CD4-positive, alpha-beta T cell treated with Interleukin-4 for 4 hours (primary cell): Measurements from ENCODE around the gene CHST11.

ENCODE experiments used
- DNase-seq: peaks from one replicate; pipeline ENCODE4 v3.0.0-alpha.2; 2020

Gene CHST11

DNA sequence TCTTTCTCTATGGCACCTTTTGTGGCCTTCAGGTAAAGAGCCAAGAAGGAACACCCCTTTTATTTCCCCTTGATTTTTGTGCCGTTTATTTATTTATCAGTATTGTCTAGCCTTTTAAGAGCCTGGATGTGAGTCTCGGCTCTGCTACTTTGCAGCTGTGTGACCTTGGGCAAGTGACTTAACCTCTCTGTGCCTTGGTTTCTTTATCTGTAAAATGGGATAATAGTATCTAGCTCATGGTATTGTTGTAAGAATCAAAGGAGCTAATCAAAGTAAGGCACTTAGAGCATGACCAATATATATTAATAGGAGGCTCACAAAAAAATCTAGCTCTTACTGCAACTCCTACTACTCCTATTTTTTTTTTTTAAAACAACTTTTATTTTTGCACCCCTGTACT is 179.7 kb downstream of the CHST11 start:
- DNase-seq: no peak

DNA sequence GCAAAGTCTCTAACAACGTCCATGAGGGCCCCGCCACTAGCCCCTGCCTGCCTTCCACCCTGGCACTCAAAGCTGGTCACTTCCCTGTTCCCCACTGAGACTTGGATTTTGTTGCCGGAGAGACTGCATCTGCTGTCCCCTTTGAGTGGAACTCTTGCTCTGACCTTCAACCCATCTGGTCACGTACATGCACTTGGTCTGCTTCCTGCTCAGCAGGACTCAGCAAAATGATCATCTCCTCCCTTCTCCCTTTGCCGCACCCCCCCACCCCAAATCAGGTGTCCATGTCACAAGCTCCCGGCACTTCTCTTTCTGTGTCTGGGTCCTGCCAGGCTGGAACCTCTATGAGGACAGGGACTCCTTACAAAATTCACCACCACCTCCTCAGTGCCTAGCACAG is 180.9 kb downstream of the CHST11 start:
- DNase-seq: no peak

DNA sequence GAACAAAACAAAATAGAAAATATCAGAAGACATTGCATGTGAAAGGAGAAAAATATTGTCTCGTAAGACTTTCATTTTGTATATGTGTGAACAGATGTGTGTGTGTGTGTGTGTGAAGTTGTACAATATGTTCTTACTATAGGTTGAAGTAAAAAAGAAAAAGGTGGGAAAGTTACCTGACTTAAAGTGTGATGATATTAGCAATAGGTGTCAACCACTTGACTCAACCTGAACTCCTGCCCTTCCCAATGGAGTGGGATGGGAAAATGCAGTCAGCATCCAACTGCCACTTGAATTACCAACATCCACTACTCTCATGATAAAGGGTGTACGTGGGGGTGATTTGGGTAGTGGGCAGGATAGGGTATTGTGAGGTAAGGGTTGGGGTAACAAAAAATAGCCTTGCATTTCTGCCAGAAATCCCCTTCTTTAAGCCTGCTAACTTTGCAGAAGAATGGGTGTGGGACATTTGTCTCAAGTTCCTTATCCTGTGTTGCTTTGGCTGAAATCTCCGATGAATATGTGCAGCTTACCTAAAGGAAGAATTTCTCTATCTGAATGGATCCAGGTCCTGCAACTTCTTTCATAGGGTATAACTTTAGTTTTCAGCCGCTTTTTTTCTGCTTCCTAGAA is 181.6 kb downstream of the CHST11 start:
- DNase-seq: no peak

DNA sequence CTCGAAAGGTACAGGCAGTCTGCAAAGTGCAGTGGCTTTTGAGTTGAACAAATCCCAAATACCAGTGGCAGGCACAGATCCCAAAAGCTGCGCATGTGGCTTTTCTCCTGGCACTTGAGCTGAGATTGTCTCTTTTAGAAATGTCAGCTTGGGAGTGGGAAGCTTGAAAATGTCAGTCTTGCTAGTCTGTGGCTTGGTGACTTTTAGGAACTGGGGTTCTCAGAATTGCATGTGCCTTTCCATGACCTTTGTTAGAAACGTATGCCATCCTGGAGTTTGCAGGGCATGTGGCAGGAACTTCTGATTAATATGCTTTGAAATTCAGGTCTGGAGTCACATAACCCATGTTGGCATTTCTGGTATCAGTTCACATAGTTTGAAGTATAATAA is 182.1 kb downstream of the CHST11 start:
- DNase-seq: no peak

DNA sequence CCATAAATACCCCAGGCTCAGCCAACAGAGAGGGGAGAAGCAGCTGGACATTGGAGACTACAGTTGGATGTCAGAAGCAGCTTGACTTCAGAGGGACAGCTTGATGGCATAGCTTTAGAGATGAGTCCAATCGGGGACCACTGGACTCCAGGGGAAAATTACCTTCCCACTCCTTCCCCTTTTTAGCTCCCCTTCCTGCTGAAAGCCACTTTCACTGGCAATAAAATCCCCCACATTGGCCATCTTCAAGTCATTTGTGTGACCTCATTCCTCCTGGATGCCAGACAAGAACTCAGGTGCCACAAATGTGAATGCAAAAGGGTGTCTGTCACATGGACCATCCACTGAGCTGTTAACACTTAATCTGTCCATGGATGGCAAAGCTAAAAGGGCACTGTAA is 184.2 kb downstream of the CHST11 start:
- DNase-seq: no peak

DNA sequence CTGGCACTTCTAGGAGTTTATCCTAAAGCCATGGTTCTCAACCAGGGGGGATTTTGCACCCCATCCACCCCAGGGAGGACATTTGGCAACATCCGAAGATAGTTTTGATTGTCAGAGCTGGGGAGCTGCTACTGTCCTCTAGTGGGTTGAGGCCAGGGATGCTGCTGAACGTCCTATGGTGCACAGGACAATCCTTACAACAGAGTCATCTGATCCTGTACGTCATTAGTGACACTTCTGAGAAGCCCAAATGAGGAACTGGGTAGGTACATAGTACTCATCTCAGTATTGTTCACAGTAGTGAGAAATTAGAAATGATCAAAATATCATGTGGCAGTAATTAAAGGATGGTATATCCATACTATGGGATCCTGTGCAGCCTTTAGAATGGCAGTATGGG is 185.1 kb downstream of the CHST11 start:
- DNase-seq: peak; percentile 9

DNA sequence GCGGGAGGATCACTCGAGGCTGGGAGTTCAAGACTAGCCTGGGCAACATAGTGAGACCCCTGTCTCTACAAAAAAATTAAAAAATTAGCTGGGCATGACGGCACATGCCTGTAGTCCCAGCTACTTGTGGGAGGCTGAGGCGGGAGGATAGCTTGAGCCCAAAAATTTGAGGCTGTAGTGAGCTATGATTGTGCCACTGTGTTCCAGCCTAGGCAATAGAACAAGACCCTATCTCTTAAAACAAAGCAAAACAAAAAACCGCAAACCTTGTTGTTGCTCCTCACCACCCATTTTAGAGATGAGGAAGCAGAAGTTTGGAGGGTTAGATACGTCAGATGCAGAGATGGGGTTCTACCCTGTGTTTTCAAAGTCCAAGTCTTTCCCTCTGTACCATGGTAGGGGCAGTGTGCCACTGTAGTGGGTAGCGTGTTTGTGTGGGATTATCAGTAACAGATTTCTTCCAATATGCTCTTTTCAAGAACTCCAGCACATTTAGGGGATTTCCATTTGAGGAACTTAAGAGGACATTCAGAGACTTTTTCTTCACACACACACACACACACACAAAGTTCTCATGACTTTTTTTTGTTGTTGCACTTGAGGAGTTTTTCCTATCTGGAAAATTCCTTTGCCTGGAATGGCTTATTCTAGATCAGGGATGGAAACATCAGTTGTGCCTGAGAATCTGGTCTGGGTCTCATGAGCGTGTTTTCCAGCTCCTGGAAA is 186.5 kb downstream of the CHST11 start:
- peak; percentile 13 for DNase-seq

DNA sequence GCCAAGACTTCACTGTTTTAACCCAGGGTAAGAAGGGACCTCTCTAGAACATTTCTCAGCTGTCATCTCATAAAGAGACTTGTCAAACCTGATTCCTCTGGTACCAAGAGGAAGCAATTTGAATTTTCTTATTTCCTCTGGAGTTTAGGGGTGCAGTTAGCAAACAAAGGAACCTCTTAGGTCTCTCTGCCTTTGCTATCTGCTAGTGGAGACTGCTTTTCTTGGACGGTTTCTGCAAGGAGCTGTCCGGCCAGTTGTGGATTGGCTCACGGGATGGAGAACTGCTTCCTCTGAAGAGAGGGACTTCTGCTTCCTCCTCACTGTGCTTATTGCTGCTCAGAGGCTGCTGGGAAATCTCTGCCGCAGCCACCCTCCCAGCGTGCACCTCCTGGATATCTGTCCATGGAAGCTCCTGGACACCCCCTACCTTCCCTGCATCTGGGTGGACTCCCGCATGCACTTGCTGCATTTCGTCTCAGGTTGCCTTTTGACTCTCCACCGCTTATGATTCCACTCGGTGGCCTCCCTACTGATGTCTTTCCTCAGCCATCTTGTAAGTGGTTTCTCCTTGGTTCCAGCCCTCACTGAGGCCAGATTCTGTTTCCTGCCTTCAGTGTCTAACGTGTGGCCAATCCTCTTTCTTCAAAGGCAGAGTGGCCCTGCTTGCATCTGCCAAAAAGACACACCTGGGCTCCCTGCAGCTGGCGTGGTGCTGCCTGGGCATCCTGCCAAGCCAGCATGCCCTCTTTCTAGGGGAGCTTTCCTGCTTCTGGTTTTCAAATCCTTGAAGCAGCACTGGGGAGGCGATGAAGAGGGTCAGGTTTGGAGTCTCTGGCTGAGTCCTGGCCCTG is 187.3 kb downstream of the CHST11 start:
- DNase-seq: no peak

DNA sequence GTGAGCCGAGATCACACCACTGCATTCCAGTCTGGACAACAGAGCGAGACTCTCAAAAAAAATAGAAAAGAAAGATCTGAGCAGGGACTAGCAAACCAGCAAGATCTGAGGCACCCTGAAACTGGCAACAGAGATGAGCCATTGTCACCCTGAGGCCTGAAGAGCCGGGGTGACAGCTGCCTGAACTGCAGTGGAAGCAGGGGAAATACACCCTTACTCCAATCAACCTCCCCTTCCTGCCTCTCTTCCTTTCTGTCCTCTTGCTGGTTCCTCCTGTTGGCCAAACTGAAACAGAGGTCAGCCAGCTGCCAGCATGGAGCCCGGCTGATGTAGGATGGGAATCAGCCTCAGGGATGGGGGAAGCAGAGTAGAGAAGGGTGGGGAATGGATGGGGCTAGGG is 192.0 kb downstream of the CHST11 start:
- DNase-seq: no peak

DNA sequence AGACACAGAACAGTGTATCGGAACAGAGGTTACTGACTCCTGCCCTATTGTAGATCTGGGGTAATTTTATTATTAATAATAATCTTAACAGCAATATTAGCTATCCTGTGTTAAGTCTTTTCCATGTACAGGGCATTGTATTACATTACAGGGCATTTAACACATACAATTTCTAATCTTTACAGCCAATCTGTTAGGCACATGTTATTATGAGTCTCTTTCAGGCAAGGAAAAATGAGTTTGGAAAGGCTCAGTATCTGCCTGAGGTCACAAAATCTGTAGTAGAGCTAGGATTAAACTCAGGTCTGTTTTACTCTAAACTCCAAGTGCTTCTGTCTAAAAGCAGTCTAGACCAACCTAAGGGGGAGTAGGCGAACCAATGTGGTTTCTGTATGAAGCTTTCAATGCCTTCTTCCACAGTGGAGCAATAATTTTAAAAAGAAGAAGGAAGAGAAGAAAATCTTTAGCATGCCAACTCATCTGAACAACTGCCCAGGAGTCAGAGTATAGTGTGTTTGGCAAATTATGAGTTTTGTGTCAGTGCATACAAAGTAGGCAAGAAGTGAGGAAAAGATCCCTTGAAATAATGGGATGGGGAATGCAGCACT is 192.6 kb downstream of the CHST11 start:
- DNase-seq: no peak

DNA sequence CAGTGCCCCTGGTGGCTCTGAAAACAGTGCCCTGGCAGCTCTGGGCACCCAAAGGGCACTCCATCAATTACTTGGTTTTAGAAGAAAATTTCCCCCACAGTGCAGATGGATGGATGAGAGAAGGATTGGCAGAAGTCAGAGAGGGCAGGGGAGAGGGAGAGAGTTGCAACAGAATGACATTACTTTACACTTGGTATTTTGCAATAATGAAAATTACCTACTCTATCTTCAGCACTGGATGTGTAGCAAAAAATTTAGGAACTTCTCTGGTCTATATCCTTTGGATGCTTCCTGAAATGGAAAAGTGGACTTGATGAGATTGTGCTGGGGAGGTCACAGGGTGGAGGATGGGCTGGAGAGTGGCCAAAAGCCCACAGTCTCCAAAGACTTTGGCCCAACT is 193.2 kb downstream of the CHST11 start:
- no peak for DNase-seq

DNA sequence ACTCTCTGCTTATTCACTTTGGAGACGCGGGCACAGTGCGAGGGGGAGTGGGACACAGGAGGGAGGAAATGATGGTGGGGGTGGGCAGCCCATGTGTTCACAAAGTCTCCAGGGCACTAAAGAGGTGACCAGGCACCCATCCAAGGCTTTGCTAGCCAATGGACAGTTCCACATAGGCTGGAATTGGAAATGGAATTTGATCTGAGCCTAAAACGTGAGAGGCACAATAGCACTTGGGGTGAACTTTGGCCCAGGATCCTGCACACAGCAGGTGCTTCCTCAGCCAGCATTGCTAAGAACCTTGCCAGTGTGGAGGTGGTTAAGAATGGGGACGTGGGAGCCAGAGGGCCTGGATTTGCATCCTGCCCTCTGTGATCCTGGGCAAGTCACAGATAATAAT is 193.8 kb downstream of the CHST11 start:
- no peak for DNase-seq

DNA sequence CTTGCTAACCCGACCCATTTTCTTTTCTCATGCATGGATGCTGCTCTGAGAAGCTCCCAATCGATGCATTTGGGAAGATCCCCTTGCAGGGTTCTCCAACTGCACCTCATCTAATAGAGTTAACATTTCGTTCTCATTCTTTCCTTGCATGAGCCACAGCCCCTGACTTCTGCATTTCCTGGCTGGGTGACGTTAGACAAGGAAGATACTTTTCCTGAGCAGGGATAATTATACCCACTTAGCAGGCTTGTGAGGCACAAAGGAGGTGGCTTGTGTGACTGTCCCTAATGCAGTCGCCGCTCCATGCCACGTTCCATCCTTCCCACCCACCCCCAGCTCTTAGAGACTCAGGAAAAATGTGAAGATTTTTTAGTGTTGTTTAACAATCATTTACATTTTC is 195.1 kb downstream of the CHST11 start:
- no peak for DNase-seq

DNA sequence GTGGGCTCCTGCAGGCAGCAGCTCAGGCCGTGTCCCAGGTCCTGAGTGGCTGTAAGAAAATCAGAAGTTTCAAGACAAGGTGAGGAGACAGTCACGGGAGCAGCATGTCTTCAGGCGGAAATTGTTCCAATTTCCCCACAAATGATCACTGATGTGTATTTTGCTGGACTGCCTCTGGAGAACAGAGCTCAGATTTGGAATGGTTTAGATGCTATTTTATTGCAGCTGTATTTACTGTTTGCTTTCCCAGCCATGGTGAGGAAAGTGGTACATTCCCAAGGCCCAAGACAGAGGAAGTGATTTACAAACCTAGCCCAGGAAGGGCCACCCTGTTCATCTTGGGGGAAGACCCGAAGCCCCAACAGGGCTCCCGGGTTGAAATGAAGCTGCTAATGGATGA is 195.6 kb downstream of the CHST11 start:
- DNase-seq: no peak

DNA sequence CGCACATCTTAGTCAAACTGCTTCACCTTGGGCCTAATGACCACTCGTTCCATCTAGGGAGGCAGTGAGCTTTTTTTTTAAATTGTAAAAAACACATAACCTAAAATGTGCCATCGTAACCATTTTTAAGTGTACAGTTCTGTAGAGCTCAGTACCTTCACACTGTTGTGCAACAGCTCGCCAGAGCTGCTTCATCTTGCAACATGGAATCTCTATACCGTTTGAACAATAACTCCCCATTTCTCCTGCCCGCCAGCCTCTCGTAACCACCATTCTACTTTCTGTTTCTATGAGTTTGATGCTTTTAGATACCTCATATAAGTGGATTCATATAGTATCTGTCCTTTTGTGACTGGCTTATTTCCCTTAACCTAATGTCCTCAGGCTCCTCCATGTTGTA is 196.2 kb downstream of the CHST11 start:
- no peak for DNase-seq

DNA sequence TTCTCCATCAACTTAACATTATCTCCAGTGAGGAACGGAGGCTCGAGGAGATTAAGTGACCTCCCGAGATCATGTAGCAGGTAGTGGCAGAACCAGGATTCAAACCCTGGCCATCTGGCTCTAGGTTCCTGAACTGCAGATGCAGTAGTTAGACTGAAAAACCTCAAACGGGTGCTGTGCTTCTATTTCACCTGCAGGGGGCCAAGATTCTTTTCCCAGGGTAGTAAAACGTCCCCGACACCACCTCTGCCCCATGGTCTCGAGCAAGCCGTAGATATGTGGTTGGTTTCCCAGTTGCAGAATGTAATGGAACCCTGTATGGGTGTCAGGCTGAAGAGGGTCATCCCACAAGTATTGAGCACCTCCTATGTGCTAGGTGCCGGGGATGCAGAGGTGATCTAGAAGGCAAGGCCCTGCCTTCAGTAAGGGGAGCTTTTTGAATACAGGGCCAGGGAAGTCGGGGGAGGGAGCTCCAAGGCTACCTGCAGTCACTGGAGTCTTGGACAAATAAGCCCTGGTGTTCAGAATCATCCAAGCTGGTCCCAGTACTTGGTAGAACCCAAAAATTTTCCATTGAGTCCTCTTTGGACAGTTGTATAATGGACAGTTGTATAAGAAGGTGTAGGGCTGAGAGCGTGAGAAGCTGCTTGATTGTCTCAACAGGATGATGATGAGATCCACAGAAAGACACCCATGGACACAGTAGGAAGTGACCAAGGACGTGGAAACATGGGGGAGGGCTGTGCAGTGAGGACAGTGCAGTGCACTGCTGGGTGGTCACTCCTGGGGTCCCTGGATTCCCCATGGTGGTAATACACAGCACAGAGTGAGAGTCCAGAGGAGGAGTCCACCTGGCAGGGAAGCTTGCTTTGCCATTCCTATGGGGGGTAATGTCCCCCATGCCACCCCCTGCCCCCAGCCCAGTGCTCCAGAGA is 197.2 kb downstream of the CHST11 start:
- DNase-seq: peak; percentile 23

DNA sequence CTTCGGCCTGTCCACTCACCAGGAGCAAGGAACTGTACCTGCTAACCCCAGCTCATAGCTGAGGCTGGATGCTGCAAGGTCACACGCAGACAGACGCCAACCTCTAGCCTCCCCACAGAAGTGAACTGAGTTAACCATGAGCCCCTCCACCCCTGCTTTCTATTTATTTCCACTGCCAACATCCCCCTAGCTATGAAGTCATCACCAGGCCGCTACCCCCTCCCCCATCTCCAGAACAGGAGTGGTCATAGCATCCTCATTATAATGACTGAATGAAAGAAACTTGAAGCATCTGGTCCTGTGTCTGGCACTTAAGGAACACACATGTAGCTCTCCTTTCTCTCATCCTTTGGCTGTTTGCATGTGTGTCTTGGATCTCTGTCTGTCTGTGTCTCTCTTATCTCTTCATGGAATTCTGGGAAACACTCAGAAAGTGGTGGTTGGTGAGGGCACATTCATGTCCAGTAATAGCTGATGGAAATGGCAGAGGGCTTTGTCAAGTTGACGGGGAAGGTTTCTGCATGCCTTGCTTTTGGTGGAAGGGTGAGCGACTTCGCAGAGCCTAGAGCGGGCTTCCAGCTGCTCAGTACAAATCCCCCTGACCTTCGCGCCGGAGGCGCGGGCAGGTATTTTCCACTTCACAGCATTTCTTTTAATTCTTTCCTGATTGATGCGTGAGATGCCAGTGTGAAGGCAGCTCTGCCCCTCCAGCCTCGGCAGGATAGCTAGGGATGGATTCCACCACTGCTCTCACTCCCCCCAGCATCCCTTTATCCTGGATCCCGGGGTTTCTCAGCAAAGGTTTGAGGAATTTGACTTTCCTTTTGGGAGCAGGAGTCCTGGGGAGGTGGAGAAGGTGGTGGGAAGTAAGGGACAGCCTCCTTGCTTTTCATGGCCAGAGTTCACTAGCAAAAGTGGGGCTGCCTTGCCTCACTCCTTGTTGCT is 198.2 kb downstream of the CHST11 start:
- DNase-seq: no peak

DNA sequence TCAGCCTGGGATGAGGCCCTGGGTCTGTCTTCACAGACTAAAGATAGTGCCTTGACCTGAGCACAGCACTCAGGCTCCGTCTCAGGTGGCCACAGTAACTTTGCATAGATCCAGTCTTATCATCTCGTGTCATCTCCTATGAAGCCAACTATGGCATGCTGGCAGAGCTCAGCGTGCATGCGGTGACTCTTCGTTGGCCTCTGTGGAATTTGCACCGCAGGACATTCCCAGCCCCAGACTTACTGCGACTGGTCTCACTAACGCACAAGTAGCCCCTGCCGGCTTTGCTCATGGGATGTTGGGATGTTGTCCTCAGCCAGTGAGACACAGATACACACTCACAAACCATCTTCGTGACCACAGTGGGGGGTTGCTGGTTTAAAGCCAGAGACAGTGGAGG is 199.6 kb downstream of the CHST11 start:
- DNase-seq: no peak

DNA sequence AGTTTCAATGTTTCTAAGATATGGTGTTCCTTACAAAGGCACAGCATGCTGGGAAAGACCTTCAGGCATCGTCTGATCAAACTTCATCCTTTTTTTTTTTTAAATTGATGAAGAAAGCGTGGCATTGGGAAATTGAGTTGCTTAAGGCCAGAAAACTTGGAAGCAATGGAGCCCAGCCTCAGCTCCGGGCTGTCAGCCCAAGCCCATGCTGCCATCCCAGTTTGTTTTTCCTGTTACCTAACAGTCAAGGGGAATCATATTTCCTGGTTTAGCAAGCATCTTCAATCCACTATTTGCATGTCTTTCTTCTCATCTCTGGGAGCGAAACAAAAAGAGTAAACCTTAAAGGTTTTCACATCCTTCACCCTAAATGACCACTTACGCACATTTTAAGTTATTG is 200.2 kb downstream of the CHST11 start:
- DNase-seq: no peak

DNA sequence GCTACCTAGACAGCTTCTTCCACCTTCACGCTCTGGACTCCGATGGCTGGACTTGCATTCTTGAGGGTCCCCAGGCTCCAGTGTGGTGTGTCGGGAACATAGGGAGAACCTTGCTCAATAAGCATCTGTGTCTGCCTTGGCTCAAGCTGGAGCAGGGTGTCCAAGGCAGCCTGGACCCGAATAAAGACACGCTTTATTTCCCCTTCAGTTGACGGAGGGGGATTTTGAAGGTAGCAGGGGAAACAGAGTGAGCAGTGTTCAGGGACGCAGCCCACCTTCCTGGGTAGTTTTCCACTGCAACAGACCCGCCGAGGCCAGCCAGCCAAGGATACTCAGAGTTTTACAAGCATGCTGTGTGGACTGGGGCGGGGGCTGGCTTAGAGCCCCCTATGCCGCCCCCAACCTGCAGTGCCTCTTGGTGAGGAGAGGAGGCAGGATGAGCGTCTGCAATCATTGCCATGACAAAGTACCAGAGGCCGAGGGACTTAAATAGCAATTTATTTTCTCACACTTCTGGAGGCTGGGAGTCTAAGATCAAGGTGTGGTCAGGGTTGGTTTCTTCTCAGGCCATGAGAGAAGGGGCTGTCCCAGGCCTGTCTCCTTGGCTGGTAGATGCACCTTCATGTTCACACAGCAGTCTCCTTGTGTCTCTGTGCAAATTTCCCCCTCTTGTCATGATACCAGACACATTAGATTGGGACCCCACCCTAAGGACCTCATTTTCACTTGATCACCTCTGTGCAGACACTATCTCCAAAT is 201.2 kb downstream of the CHST11 start:
- DNase-seq: no peak

DNA sequence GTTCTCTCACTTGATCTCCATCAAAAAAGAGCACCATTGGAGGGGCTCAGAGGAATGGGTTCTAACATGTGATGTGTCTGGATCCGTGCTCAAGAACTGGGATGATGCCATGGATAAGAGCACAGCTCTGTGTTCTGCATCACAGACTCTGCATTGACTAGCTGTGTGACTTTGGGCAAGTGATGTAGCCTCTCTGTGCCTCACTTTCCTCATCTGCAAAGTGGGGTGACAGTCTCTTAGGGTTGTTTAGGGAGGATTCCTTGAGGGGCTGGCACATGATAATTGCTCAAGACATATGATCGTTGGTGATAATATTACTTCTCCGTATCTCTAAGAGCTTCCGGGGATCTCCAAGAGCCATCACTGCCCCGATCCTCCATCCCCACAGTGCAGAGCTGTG is 202.3 kb downstream of the CHST11 start:
- DNase-seq: no peak
